H9 (cell line): Measurements from ENCODE around the gene ORAI3. TPM values are rescaled to one million over a fixed set of nuclear protein-coding genes. Genes with fewer than 3 reads are reported as not detected.

Experiments
- DNase-seq: peaks from one replicate; pipeline ENCODE4 v3.0.0-alpha.2; 2017
- H2AFZ ChIP-seq: one replicate; pipeline ENCODE4 v1.6.1; 2013; ENCODE audit warnings: mild to moderate bottlenecking, low read length, control low read depth, moderate library complexity
- H2AK5ac ChIP-seq: 2 replicates; pipeline ENCODE4 v1.6.1; 2013; ENCODE audit warnings: low read length, control low read depth, mixed read lengths; ENCODE audit not compliant: insufficient read length
- H2BK120ac ChIP-seq: one replicate; pipeline ENCODE4 v1.6.1; 2013; ENCODE audit warnings: low read depth, mild to moderate bottlenecking, low read length, control low read depth, inconsistent platforms; ENCODE audit not compliant: poor library complexity, severe bottlenecking
- H2BK12ac ChIP-seq: 2 replicates; pipeline ENCODE4 v1.6.1; 2013; ENCODE audit warnings: low read length, control low read depth, mixed read lengths, low read depth; ENCODE audit not compliant: insufficient read length
- H2BK15ac ChIP-seq: 2 replicates; pipeline ENCODE4 v1.6.1; 2013; ENCODE audit warnings: low read depth, low read length, control low read depth
- H2BK20ac ChIP-seq: one replicate; pipeline ENCODE4 v1.6.1; 2013; ENCODE audit warnings: low read depth, mild to moderate bottlenecking, low read length, control low read depth, inconsistent platforms; ENCODE audit not compliant: poor library complexity, severe bottlenecking
- H2BK5ac ChIP-seq: 2 replicates; pipeline ENCODE4 v1.6.1; 2013; ENCODE audit warnings: low read length, control low read depth, mixed read lengths; ENCODE audit not compliant: insufficient read length
- H3K14ac ChIP-seq: 2 replicates; pipeline ENCODE4 v1.6.1; 2013; ENCODE audit warnings: low read length, control low read depth; ENCODE audit not compliant: insufficient read depth
- H3K18ac ChIP-seq: 2 replicates; pipeline ENCODE4 v1.6.1; 2013; ENCODE audit warnings: low read depth, mild to moderate bottlenecking, mixed read lengths, low read length, control low read depth; ENCODE audit not compliant: insufficient read length
- H3K23ac ChIP-seq: 2 replicates; pipeline ENCODE4 v1.6.1; 2013; ENCODE audit warnings: low read length, control low read depth, mixed read lengths, low read depth; ENCODE audit not compliant: insufficient read length
- H3K23me2 ChIP-seq: 2 replicates; pipeline ENCODE4 v1.6.1; 2013; ENCODE audit warnings: low read depth, mild to moderate bottlenecking, mixed read lengths, low read length, control low read depth; ENCODE audit not compliant: insufficient read length, poor library complexity, severe bottlenecking
- H3K27ac ChIP-seq: 2 replicates; pipeline ENCODE4 v1.5.1; 2013; ENCODE audit warnings: low read length, control low read depth, mixed read lengths, low read depth; ENCODE audit not compliant: insufficient read length
- H3K27me3 ChIP-seq: 2 replicates; pipeline ENCODE4 v1.6.1; 2013; ENCODE audit warnings: low read length, control low read depth, inconsistent platforms; ENCODE audit not compliant: insufficient read depth
- H3K4ac ChIP-seq: 2 replicates; pipeline ENCODE4 v1.6.1; 2013; ENCODE audit warnings: low read depth, mild to moderate bottlenecking, control low read depth, inconsistent platforms, low read length, moderate library complexity
- H3K4me1 ChIP-seq: 2 replicates; pipeline ENCODE4 v1.6.1; 2013; ENCODE audit warnings: low read length, control low read depth, inconsistent platforms; ENCODE audit not compliant: insufficient read depth
- H3K4me2 ChIP-seq: 2 replicates; pipeline ENCODE4 v1.6.1; 2013; ENCODE audit warnings: low read length, control low read depth, mixed read lengths; ENCODE audit not compliant: insufficient read length, insufficient read depth
- H3K56ac ChIP-seq: 2 replicates; pipeline ENCODE4 v1.6.1; 2013; ENCODE audit warnings: low read depth, mild to moderate bottlenecking, mixed read lengths, low read length, control low read depth; ENCODE audit not compliant: insufficient read length
- H3K79me1 ChIP-seq: 2 replicates; pipeline ENCODE4 v1.6.1; 2013; ENCODE audit warnings: low read depth, mild to moderate bottlenecking, moderate library complexity, low read length, control low read depth, inconsistent platforms; ENCODE audit not compliant: insufficient read depth, poor library complexity, severe bottlenecking
- H3K79me2 ChIP-seq: 2 replicates; pipeline ENCODE4 v1.6.1; 2013; ENCODE audit warnings: low read length, control low read depth, inconsistent platforms; ENCODE audit not compliant: insufficient read depth
- H3K9ac ChIP-seq: 2 replicates; pipeline ENCODE4 v1.6.1; 2013; ENCODE audit warnings: low read length, control low read depth, mixed read lengths; ENCODE audit not compliant: insufficient read length; ENCODE audit errors: extremely low read depth
- H3K9me3 ChIP-seq: one replicate; pipeline ENCODE4 v1.6.1; 2013; ENCODE audit warnings: low read depth, low read length, inconsistent platforms; ENCODE audit not compliant: control insufficient read depth
- H3T11ph ChIP-seq: one replicate; pipeline ENCODE4 v1.6.1; 2013; ENCODE audit warnings: mild to moderate bottlenecking, low read length, control low read depth, inconsistent platforms
- H4K20me1 ChIP-seq: one replicate; pipeline ENCODE4 v1.6.1; 2013; ENCODE audit not compliant: control insufficient read depth, insufficient read length, insufficient read depth
- H4K5ac ChIP-seq: 2 replicates; pipeline ENCODE4 v1.6.1; 2013; ENCODE audit warnings: low read depth, mild to moderate bottlenecking, mixed read lengths, low read length, control low read depth; ENCODE audit not compliant: insufficient read length
- H4K8ac ChIP-seq: replicated peaks from 2 replicates; pipeline ENCODE4 v1.6.1; 2013; ENCODE audit warnings: low read length, control low read depth, mixed read lengths, low read depth; ENCODE audit not compliant: insufficient read length
- H4K91ac ChIP-seq: 2 replicates; pipeline ENCODE4 v1.6.1; 2013; ENCODE audit warnings: low read depth, mild to moderate bottlenecking, moderate library complexity, mixed read lengths, low read length, control low read depth; ENCODE audit not compliant: insufficient read length
- H3K27ac Mint-ChIP-seq, 3 experiments: 2 replicates in 2 of 3; 3 replicates in 1 of 3; pipeline ENCODE4 v1.8.0; 2020 to 2021; ENCODE audit warnings: mixed read lengths in 3 of 3, mild to moderate bottlenecking in 1 of 3, moderate library complexity in 1 of 3
- H3K27me3 Mint-ChIP-seq: 2 replicates; pipeline ENCODE4 v1.8.0; 2021; ENCODE audit warnings: low read depth, mild to moderate bottlenecking, moderate library complexity, mixed read lengths
- H3K36me3 Mint-ChIP-seq, 3 experiments: 2 replicates in 2 of 3; 3 replicates in 1 of 3; pipeline ENCODE4 v1.8.0; 2020 to 2021; ENCODE audit warnings: low read depth in 3 of 3, mixed read lengths in 3 of 3; ENCODE audit not compliant: insufficient read depth in 1 of 3
- H3K4me1 Mint-ChIP-seq, 2 experiments: 2 replicates each; pipeline ENCODE4 v1.8.0; 2020; ENCODE audit warnings: mixed read lengths in 2 of 2
- H3K4me3 Mint-ChIP-seq, 2 experiments: 2 replicates in 1 of 2; 3 replicates in 1 of 2; pipeline ENCODE4 v1.8.0; 2020 to 2021; ENCODE audit warnings: mild to moderate bottlenecking in 2 of 2, mixed read lengths in 2 of 2, moderate library complexity in 1 of 2
- H3K9me3 Mint-ChIP-seq, 2 experiments: 2 replicates in 1 of 2; 3 replicates in 1 of 2; pipeline ENCODE4 v1.8.0; 2020; ENCODE audit warnings: mild to moderate bottlenecking in 2 of 2, mixed read lengths in 2 of 2, moderate library complexity in 1 of 2
- WGBS: extraction: QIAGEN DNeasy Blood & Tissue Kit; methylation state at CpG from one replicate; pipeline ENCODE4 v1.1.7; 2013; ENCODE audit warnings: missing lambda C conversion rate, low lambda C conversion rate, mixed read lengths; ENCODE audit not compliant: insufficient read length; ENCODE audit errors: extremely low coverage; 5-methylcytosine and 5-hydroxymethylcytosine counted together
- total RNA-seq: library from RNA; stranded (reverse); gene quantifications from 2 replicates; pipeline ENCODE4 v1.2.1, GENCODE V29; 2021
- TF ChIP-seq, protein P1 (sequence below): fragments of 200-600 bp; sonication (generic); conservative IDR thresholded peaks from 3 replicates; pipeline ENCODE4 v1.8.0; 2021; ENCODE audit warnings: antibody characterized with exemption, mild to moderate bottlenecking

Gene ORAI3
- total RNA-seq, 1 experiment from 2014 or later, result 6.9 TPM

DNA sequence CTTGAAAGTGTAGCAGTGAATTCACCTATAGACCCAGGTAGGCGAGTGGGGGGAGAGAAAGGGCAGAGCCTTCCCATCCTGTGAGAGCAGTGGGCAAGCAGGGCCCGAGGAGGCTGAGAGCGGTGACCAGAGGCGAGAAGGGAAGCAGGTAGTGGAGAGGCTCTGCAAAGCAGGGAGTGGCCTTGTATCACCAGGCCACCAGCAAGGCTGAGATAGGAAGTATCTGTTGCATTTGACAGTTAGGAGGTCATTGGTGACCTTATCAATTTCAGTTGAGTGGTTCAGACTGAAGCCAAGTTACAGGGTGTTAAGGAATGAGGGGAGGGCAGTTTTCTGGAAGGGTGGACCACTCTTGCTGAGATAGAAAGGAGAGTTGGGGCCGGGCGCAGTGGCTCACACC lies 25.5 kb downstream of the ORAI3 start:
- Histone ChIP-seq H2BK120ac (no peak overlapping the region), H3K23ac (no peak overlapping the region), H4K91ac (no peak overlapping the region), H3K9ac (no peak overlapping the region), H4K20me1 (peaks cover 2% of the 10 kb centered on the region), H2BK20ac (no peak overlapping the region), H3K4me2 (no peak overlapping the region), H3K23me2 (no peaks in the 10 kb centered on the region), H3K56ac (no peak overlapping the region), H3K4me1 (no peaks in the 10 kb centered on the region), H4K8ac (no peak overlapping the region), H3K4ac (no peak overlapping the region), H3K14ac (no peak overlapping the region), H3K79me1 (no peaks in the 10 kb centered on the region), H3T11ph (no peak overlapping the region), H3K27me3 (no peaks in the 10 kb centered on the region), H3K79me2 (no peaks in the 10 kb centered on the region), H3K27ac (no peak overlapping the region), H2BK12ac (no peak overlapping the region), H2AFZ (no peak overlapping the region), H2BK5ac (no peak overlapping the region), H3K18ac (no peak overlapping the region), H2BK15ac (no peak overlapping the region), H4K5ac (no peak overlapping the region), H2AK5ac (no peak overlapping the region), H3K9me3 (no peaks in the 10 kb centered on the region)
- Mint-ChIP-seq H3K36me3 (peaks cover 56 to 89% (median 80%) of the 10 kb centered on the region in 3 experiments), H3K4me3 (no peak overlapping the region), H3K27ac (peak overlapping the region in 1 of 3 experiments; percentile 30; a peak in 1 of 7 replicates), H3K9me3 (no peaks in the 10 kb centered on the region; a peak in 1 of 5 replicates), H3K27me3 (no peaks in the 10 kb centered on the region; the same call in 1 of the 2 replicates), H3K4me1 (no peaks in the 10 kb centered on the region)
- no CpG with 5 or more reads among the region's 6 CpGs for WGBS
- DNase-seq, result no peak
- TF ChIP-seq, protein P1, sequence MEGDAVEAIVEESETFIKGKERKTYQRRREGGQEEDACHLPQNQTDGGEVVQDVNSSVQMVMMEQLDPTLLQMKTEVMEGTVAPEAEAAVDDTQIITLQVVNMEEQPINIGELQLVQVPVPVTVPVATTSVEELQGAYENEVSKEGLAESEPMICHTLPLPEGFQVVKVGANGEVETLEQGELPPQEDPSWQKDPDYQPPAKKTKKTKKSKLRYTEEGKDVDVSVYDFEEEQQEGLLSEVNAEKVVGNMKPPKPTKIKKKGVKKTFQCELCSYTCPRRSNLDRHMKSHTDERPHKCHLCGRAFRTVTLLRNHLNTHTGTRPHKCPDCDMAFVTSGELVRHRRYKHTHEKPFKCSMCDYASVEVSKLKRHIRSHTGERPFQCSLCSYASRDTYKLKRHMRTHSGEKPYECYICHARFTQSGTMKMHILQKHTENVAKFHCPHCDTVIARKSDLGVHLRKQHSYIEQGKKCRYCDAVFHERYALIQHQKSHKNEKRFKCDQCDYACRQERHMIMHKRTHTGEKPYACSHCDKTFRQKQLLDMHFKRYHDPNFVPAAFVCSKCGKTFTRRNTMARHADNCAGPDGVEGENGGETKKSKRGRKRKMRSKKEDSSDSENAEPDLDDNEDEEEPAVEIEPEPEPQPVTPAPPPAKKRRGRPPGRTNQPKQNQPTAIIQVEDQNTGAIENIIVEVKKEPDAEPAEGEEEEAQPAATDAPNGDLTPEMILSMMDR, result no peak
